Esophagus squamous epithelium (tissue), 4 donors: Measurements from ENCODE around the gene PLEKHA5.

ENCODE experiments used
- POLR2A ChIP-seq, 4 donors: fragments of 450-650 bp; IDR thresholded peaks; one replicate each; pipeline ENCODE4 v1.6.1; 2017; ENCODE audit warnings: antibody characterized with exemption in 4 of 4, mild to moderate bottlenecking in 4 of 4, moderate library complexity in 3 of 4
- TF ChIP-seq, protein P1 (sequence below), 6 experiments: fragments of 450-650 bp in 4 of 6; fragments of 200-600 bp in 2 of 6; sonication (generic) in 2 of 6; IDR thresholded peaks; one replicate each; pipeline ENCODE4 v1.5.1; 2016 to 2019; ENCODE audit warnings: antibody characterized with exemption in 6 of 6, mild to moderate bottlenecking in 4 of 6, moderate library complexity in 4 of 6

DNA sequence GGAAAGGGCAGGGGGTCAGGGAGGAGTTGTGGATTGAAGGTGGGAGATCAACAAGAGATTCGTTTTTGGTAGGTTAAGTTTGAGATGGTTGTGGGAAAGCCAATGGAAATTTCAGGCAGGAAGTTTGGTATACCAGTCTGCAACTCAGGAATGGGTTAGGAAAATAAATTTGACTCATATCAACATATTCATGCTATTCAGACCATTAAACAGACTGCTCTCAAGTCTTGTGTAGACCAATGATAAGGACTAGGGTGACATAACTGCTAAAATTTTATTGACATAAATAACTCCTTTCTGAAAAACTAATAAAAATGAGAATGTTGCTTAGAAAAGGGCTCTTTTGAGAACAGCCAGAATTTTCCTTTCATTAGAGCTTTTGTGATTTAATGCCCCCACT is 60.0 kb downstream of the PLEKHA5 start:
- TF ChIP-seq, protein P1, sequence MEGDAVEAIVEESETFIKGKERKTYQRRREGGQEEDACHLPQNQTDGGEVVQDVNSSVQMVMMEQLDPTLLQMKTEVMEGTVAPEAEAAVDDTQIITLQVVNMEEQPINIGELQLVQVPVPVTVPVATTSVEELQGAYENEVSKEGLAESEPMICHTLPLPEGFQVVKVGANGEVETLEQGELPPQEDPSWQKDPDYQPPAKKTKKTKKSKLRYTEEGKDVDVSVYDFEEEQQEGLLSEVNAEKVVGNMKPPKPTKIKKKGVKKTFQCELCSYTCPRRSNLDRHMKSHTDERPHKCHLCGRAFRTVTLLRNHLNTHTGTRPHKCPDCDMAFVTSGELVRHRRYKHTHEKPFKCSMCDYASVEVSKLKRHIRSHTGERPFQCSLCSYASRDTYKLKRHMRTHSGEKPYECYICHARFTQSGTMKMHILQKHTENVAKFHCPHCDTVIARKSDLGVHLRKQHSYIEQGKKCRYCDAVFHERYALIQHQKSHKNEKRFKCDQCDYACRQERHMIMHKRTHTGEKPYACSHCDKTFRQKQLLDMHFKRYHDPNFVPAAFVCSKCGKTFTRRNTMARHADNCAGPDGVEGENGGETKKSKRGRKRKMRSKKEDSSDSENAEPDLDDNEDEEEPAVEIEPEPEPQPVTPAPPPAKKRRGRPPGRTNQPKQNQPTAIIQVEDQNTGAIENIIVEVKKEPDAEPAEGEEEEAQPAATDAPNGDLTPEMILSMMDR (IDR thresholded peaks at IDR 0.05) = no peak
- no peak for TF ChIP-seq POLR2A (IDR thresholded peaks at IDR 0.05)
